Skin of body (tissue), 2 donors: Measurements from ENCODE around the gene KRTAP9-1. TPM values are rescaled to one million over a fixed set of nuclear protein-coding genes. Genes with fewer than 3 reads are reported as not detected.

ENCODE experiments used
- small RNA-seq: library from RNA; depleted of rRNA; stranded (forward); fragments of <200 nt; gene quantifications from one replicate; pipeline ENCODE3, GENCODE V24; 2014; ENCODE audit warnings: low replicate concordance
- total RNA-seq: library from RNA; depleted of rRNA; stranded (reverse); fragments of >200 nt; gene quantifications from one replicate; pipeline ENCODE4 v1.2.3, GENCODE V29; 2014

Gene KRTAP9-1
- total RNA-seq, 1 donor from 2014 or later: not detected

Small RNAs within 50 kb of the gene (small RNA-seq; reads per million reads assigned to genes)
- not detected for gene KRTAP4-17P

Other genes starting within 250 kb of the KRTAP9-1 start
- gene KRT39, start 222.9 kb upstream of the KRTAP9-1 start, total RNA-seq: 6.4 TPM
- 7.7 TPM for gene KRT40, start 205.6 kb upstream of the KRTAP9-1 start, total RNA-seq
- 1.5 TPM for gene KRTAP3-3, start 195.7 kb upstream of the KRTAP9-1 start, total RNA-seq
- 2.3 TPM for gene KRTAP3-2, start 190.0 kb upstream of the KRTAP9-1 start, total RNA-seq
- gene KRTAP3-1, start 180.8 kb upstream of the KRTAP9-1 start, total RNA-seq: 5.3 TPM
- gene KRTAP1-5, start 162.7 kb upstream of the KRTAP9-1 start, total RNA-seq: 14.1 TPM
- not detected for gene KRTAP1-4, start 159.7 kb upstream of the KRTAP9-1 start, total RNA-seq
- gene KRTAP1-3, start 155.0 kb upstream of the KRTAP9-1 start, total RNA-seq: 12.2 TPM
- gene KRTAP1-1, start 148.4 kb upstream of the KRTAP9-1 start, total RNA-seq: 7.5 TPM
- 3.4 TPM for gene KRTAP2-1, start 142.6 kb upstream of the KRTAP9-1 start, total RNA-seq
- 6.5 TPM for gene KRTAP2-2, start 134.7 kb upstream of the KRTAP9-1 start, total RNA-seq
- 0.30 TPM for gene KRTAP2-3, start 129.8 kb upstream of the KRTAP9-1 start, total RNA-seq
- gene KRTAP2-4, start 124.0 kb upstream of the KRTAP9-1 start, total RNA-seq: 3.3 TPM
- 11.4 TPM for gene KRTAP4-7, start 105.7 kb upstream of the KRTAP9-1 start, total RNA-seq
- gene KRTAP4-8, start 91.7 kb upstream of the KRTAP9-1 start, total RNA-seq: 3.1 TPM
- gene KRTAP4-16, start 87.7 kb upstream of the KRTAP9-1 start, total RNA-seq: not detected
- gene KRTAP4-9, start 84.5 kb upstream of the KRTAP9-1 start, total RNA-seq: 5.2 TPM
- gene KRTAP4-11, start 71.5 kb upstream of the KRTAP9-1 start, total RNA-seq: 0.79 TPM
- 0.89 TPM for gene KRTAP4-12, start 65.7 kb upstream of the KRTAP9-1 start, total RNA-seq
- 4.0 TPM for gene KRTAP4-6, start 49.3 kb upstream of the KRTAP9-1 start, total RNA-seq
- 1.3 TPM for gene KRTAP4-5, start 40.1 kb upstream of the KRTAP9-1 start, total RNA-seq
- gene KRTAP4-4, start 29.1 kb upstream of the KRTAP9-1 start, total RNA-seq: 2.2 TPM
- 2.0 TPM for gene KRTAP4-3, start 21.7 kb upstream of the KRTAP9-1 start, total RNA-seq
- gene KRTAP4-2, start 11.7 kb upstream of the KRTAP9-1 start, total RNA-seq: 1.1 TPM
- gene KRTAP4-1, start 5.0 kb upstream of the KRTAP9-1 start, total RNA-seq: 3.6 TPM
- 6.3 TPM for gene KRTAP9-2, start 36.8 kb downstream of the KRTAP9-1 start, total RNA-seq
- gene KRTAP9-3, start 42.6 kb downstream of the KRTAP9-1 start, total RNA-seq: 7.3 TPM
- 8.5 TPM for gene KRTAP9-8, start 48.1 kb downstream of the KRTAP9-1 start, total RNA-seq
- gene KRTAP9-4, start 59.8 kb downstream of the KRTAP9-1 start, total RNA-seq: 6.5 TPM
- gene KRTAP9-9, start 65.5 kb downstream of the KRTAP9-1 start, total RNA-seq: 2.6 TPM
- not detected for gene KRTAP9-6, start 75.5 kb downstream of the KRTAP9-1 start, total RNA-seq
- gene KRTAP9-7, start 85.8 kb downstream of the KRTAP9-1 start, total RNA-seq: not detected
- 0.39 TPM for gene KRTAP29-1, start 113.0 kb downstream of the KRTAP9-1 start, total RNA-seq
- gene KRTAP16-1, start 119.4 kb downstream of the KRTAP9-1 start, total RNA-seq: 4.5 TPM
- gene KRTAP17-1, start 125.8 kb downstream of the KRTAP9-1 start, total RNA-seq: 7.9 TPM
- gene KRT33A, start 160.9 kb downstream of the KRTAP9-1 start, total RNA-seq: 22.0 TPM
- gene KRT33B, start 179.9 kb downstream of the KRTAP9-1 start, total RNA-seq: 7.7 TPM
- gene KRT34, start 192.4 kb downstream of the KRTAP9-1 start, total RNA-seq: 19.5 TPM
- 52.1 TPM for gene KRT31, start 207.7 kb downstream of the KRTAP9-1 start, total RNA-seq
- gene KRT37, start 234.7 kb downstream of the KRTAP9-1 start, total RNA-seq: 0.99 TPM